Upper lobe of right lung (tissue), 1 donor: ENCODE measurements around the gene CD4. TPM values are rescaled to one million over a fixed set of nuclear protein-coding genes. Genes with fewer than 3 reads are reported as not detected.
A peak's percentile ranks its signal among the peaks of the same experiment; 100 is the strongest.

ENCODE experiments used
- ATAC-seq: fragments of 200-7000 bp; cut with Tn5 transposase; one replicate; pipeline ENCODE4 v1.9.1; 2020; ENCODE audit warnings: mild to moderate bottlenecking, moderate library complexity
- DNase-seq: peaks from one replicate; pipeline ENCODE4 v3.0.0-alpha.2; 2020
- H3K27ac ChIP-seq: fragments of 200-600 bp; one replicate; pipeline ENCODE4 v1.8.0; 2022
- H3K27me3 ChIP-seq: fragments of 200-600 bp; one replicate; pipeline ENCODE4 v1.8.0; 2022; ENCODE audit warnings: mild to moderate bottlenecking
- H3K36me3 ChIP-seq: fragments of 200-600 bp; one replicate; pipeline ENCODE4 v1.8.0; 2022
- H3K4me1 ChIP-seq: fragments of 200-600 bp; one replicate; pipeline ENCODE4 v1.8.0; 2022
- H3K4me3 ChIP-seq: fragments of 200-600 bp; one replicate; pipeline ENCODE4 v1.8.0; 2022; ENCODE audit warnings: mild to moderate bottlenecking
- H3K9me3 ChIP-seq: fragments of 200-600 bp; one replicate; pipeline ENCODE4 v1.8.0; 2022
- CTCF ChIP-seq: fragments of 200-600 bp; IDR thresholded peaks from one replicate; pipeline ENCODE4 v1.8.0; 2022; ENCODE audit warnings: antibody characterized with exemption
- intact Hi-C: fragments of 100-400 bp; cut with DNase I; formaldehyde crosslinking; loops from one replicate; pipeline ENCODE4 v1.11.0; 2022
- total RNA-seq: library from RNA; stranded (reverse); fragmentation: NEBNext Ultra II Directional; extraction: Animal tissue kit (Norgen Biotek cat#: 25700); gene quantifications from one replicate; pipeline ENCODE4 v1.2.1, GENCODE V29; 2021
- donor health status: DM: no; HTN: yes; CAD: no; lungs with severe emphysema.

CD4 gene
- total RNA-seq, 1 donor from 2014 or later, result 67.6 TPM

GRCh38 chr12:6820166-6820565 lies 30.8 kb downstream of the CD4 start:
- no peak overlapping the region for H3K4me3 ChIP-seq
- H3K4me1 ChIP-seq, result peaks cover 6% of the 10 kb centered on the region
- no peak overlapping the region for H3K27ac ChIP-seq
- H3K36me3 ChIP-seq, result no peaks in the 10 kb centered on the region
- intact Hi-C loops, result loop anchor here (10.0 kb wide), 1 partner anchor 85 kb away; no protein-coding TSS in a partner anchor
- no peaks in the 10 kb centered on the region for H3K9me3 ChIP-seq
- H3K27me3 ChIP-seq, result no peaks in the 10 kb centered on the region
- ATAC-seq, result no peak
- no peak for TF ChIP-seq CTCF
- DNase-seq, result no peak

- Histone ChIP-seq H3K4me1 (peaks cover 6% of the 10 kb centered on the region), H3K9me3 (no peaks in the 10 kb centered on the region), H3K4me3 (peak within 1 kb of the TSS; percentile 51), H3K27me3 (no peaks in the 10 kb centered on the region), H3K36me3 (no peaks in the 10 kb centered on the region), H3K27ac (peak within 1 kb of the TSS; percentile 55)
- ATAC-seq, result peak; percentile 56
- peak; percentile 75 for DNase-seq
- TF ChIP-seq CTCF, result no peak
- intact Hi-C loops, result loop anchor here (10.0 kb wide), 1 partner anchor 87 kb away; no protein-coding TSS in a partner anchor
Measured at GRCh38 chr12:6821591-6822425, 32.5 kb downstream of the CD4 start, which contains the start of gene GPR162. Gene GPR162, plus strand, starts transcription at chr12:6821821. Its CDS starts 2,078 bp downstream, at chr12:6823899.

GRCh38 chr12:6822426-6823135 lies 33.3 kb downstream of the CD4 start:
- intact Hi-C loops, result loop anchor here (10.0 kb wide), 1 partner anchor 88 kb away; no protein-coding TSS in a partner anchor
- H3K27me3 ChIP-seq, result no peaks in the 10 kb centered on the region
- DNase-seq (no peak), ATAC-seq (no peak)
- H3K9me3 ChIP-seq, result no peaks in the 10 kb centered on the region
- H3K4me1 ChIP-seq, result peaks cover 11% of the 10 kb centered on the region
- H3K4me3 ChIP-seq, result peak overlapping the region; percentile 51
- H3K27ac ChIP-seq, result no peak overlapping the region
- TF ChIP-seq CTCF, result no peak
- no peaks in the 10 kb centered on the region for H3K36me3 ChIP-seq

- Histone ChIP-seq H3K4me3 (no peak overlapping the region), H3K4me1 (peaks cover 11% of the 10 kb centered on the region), H3K27me3 (no peaks in the 10 kb centered on the region), H3K9me3 (no peaks in the 10 kb centered on the region), H3K27ac (no peak overlapping the region), H3K36me3 (no peaks in the 10 kb centered on the region)
- no peak for TF ChIP-seq CTCF
- ATAC-seq, result no peak
- intact Hi-C loops, result loop anchor here (10.0 kb wide), 1 partner anchor 89 kb away; no protein-coding TSS in a partner anchor
- no peak for DNase-seq
Measured at GRCh38 chr12:6823182-6824084, 34.1 kb downstream of the CD4 start.
